GM12872 (cell line): ENCODE measurements around the gene TMEM37.

ENCODE experiments used
- CTCF ChIP-seq: IDR thresholded peaks from 3 replicates; pipeline ENCODE4 v1.5.1; 2011; ENCODE audit warnings: low read depth, mild to moderate bottlenecking, low read length, moderate library complexity; ENCODE audit not compliant: insufficient read depth

Gene TMEM37

GRCh38 chr2:119421304-119421703 lies 10.3 kb upstream of the TMEM37 start:
- no peak for TF ChIP-seq CTCF

- no peak for TF ChIP-seq CTCF
Measured at GRCh38 chr2:119421741-119422140, 9.9 kb upstream of the TMEM37 start.

GRCh38 chr2:119422360-119423107 lies 9.1 kb upstream of the TMEM37 start:
- no peak for TF ChIP-seq CTCF

- no peak for TF ChIP-seq CTCF
Measured at GRCh38 chr2:119423108-119423444, 8.6 kb upstream of the TMEM37 start.

- no peak for TF ChIP-seq CTCF
Measured at GRCh38 chr2:119423811-119424210, 7.8 kb upstream of the TMEM37 start.

- no peak for TF ChIP-seq CTCF
Measured at GRCh38 chr2:119424284-119425118, 7.2 kb upstream of the TMEM37 start.

- TF ChIP-seq CTCF, result no peak
Measured at GRCh38 chr2:119425119-119425405, 6.6 kb upstream of the TMEM37 start.
